ENCODE results near the gene ASXL3.

The ASXL3 gene

GRCh38 chr18:33664241-33664874 lies 86.3 kb downstream of the ASXL3 start:
- Histone ChIP-seq H3K9me2 (ENCODE audit: low read depth, low read length) (no peaks in the 10 kb centered on the region), H3K36me3 (ENCODE audit: insufficient read depth, low read length) (no peaks in the 10 kb centered on the region), H3K27me3 (ENCODE audit: insufficient read depth, low read length) (no peaks in the 10 kb centered on the region), H3K79me2 (ENCODE audit: insufficient read depth, low read length) (no peaks in the 10 kb centered on the region), H4K20me1 (ENCODE audit: insufficient read depth, low read length) (no peaks in the 10 kb centered on the region), H3K4me2 (ENCODE audit: low read length) (no peak overlapping the region), H3K4me1 (ENCODE audit: insufficient read depth, low read length, severe bottlenecking) (no peaks in the 10 kb centered on the region), H3K4me3 (ENCODE audit: low read depth, low read length, poor library complexity, severe bottlenecking) (no peak overlapping the region), H3K9me3 (ENCODE audit: low read length) (no peaks in the 10 kb centered on the region), H2AFZ (ENCODE audit: low read length) (no peak overlapping the region), H3K27ac (ENCODE audit: low read depth, low read length, poor library complexity, severe bottlenecking) (no peak overlapping the region), H3F3A (ENCODE audit: insufficient read depth, low read length) (no peaks in the 10 kb centered on the region), H3K9ac (ENCODE audit: low read length) (no peak overlapping the region)
- TF ChIP-seq CTCF (IDR thresholded peaks at IDR 0.05; ENCODE audit: low read length): no peak

GRCh38 chr18:33665187-33665586 lies 87.2 kb downstream of the ASXL3 start:
- Histone ChIP-seq H3K4me2 (ENCODE audit: low read length) (no peak overlapping the region), H3F3A (ENCODE audit: insufficient read depth, low read length) (no peaks in the 10 kb centered on the region), H4K20me1 (ENCODE audit: insufficient read depth, low read length) (no peaks in the 10 kb centered on the region)

GRCh38 chr18:33665641-33666040 lies 87.6 kb downstream of the ASXL3 start:
- Histone ChIP-seq H4K20me1 (ENCODE audit: insufficient read depth, low read length) (no peaks in the 10 kb centered on the region), H3K27ac (ENCODE audit: low read depth, low read length, poor library complexity, severe bottlenecking) (no peak overlapping the region), H3K4me1 (ENCODE audit: insufficient read depth, low read length, severe bottlenecking) (no peaks in the 10 kb centered on the region), H3K36me3 (ENCODE audit: insufficient read depth, low read length) (no peaks in the 10 kb centered on the region), H3K9me2 (ENCODE audit: low read depth, low read length) (no peaks in the 10 kb centered on the region), H3K79me2 (ENCODE audit: insufficient read depth, low read length) (no peaks in the 10 kb centered on the region), H3K27me3 (ENCODE audit: insufficient read depth, low read length) (no peaks in the 10 kb centered on the region), H3K9me3 (ENCODE audit: low read length) (no peaks in the 10 kb centered on the region), H3F3A (ENCODE audit: insufficient read depth, low read length) (no peaks in the 10 kb centered on the region), H2AFZ (ENCODE audit: low read length) (no peak overlapping the region), H3K9ac (ENCODE audit: low read length) (no peak overlapping the region), H3K4me2 (ENCODE audit: low read length) (no peak overlapping the region), H3K4me3 (ENCODE audit: low read depth, low read length, poor library complexity, severe bottlenecking) (no peak overlapping the region)
- TF ChIP-seq CTCF (IDR thresholded peaks at IDR 0.05; ENCODE audit: low read length) (no peak), EZH2 (IDR thresholded peaks at IDR 0.05; ENCODE audit: borderline replicate concordance, low read length) (no peak)

More at GRCh38 chr18:33665187-33665586, 87.2 kb downstream of the ASXL3 start:
- Histone ChIP-seq H3K79me2 (ENCODE audit: insufficient read depth, low read length) (no peaks in the 10 kb centered on the region), H3K4me3 (ENCODE audit: low read depth, low read length, poor library complexity, severe bottlenecking) (no peak overlapping the region), H3K27me3 (ENCODE audit: insufficient read depth, low read length) (no peaks in the 10 kb centered on the region), H3K27ac (ENCODE audit: low read depth, low read length, poor library complexity, severe bottlenecking) (no peak overlapping the region), H3K9me3 (ENCODE audit: low read length) (no peaks in the 10 kb centered on the region), H3K9ac (ENCODE audit: low read length) (no peak overlapping the region), H3K36me3 (ENCODE audit: insufficient read depth, low read length) (no peaks in the 10 kb centered on the region), H2AFZ (ENCODE audit: low read length) (no peak overlapping the region), H3K4me1 (ENCODE audit: insufficient read depth, low read length, severe bottlenecking) (no peaks in the 10 kb centered on the region), H3K9me2 (ENCODE audit: low read depth, low read length) (no peaks in the 10 kb centered on the region)
- TF ChIP-seq CTCF (IDR thresholded peaks at IDR 0.05; ENCODE audit: low read length) (no peak), EZH2 (IDR thresholded peaks at IDR 0.05; ENCODE audit: borderline replicate concordance, low read length) (no peak)

All from OCI-LY1 (cell line).